Thyroid gland (tissue), 4 donors: ENCODE results near the gene ULK2. TPM values are rescaled to one million over a fixed set of nuclear protein-coding genes. Genes with fewer than 3 reads are reported as not detected.

Experiments used
- DNase-seq, 2 donors: peaks; one replicate each; pipeline ENCODE4 v3.0.0-alpha.2; 2019
- H3K27ac ChIP-seq, 3 donors: fragments of 200-600 bp; sonication (generic); 1 replicate in 2 of 3; 2 replicates in 1 of 3; pipeline ENCODE4 v1.5.1; 2016 to 2019; ENCODE audit warnings: mild to moderate bottlenecking in 1 of 3, moderate library complexity in 1 of 3
- H3K27me3 ChIP-seq: fragments of 200-600 bp; sonication (generic); one replicate; pipeline ENCODE4 v1.5.1; 2019
- H3K36me3 ChIP-seq, 2 donors: fragments of 200-600 bp; sonication (generic); one replicate each; pipeline ENCODE4 v1.5.1; 2016 to 2019
- H3K4me1 ChIP-seq, 2 donors: fragments of 200-600 bp; sonication (generic); one replicate each; pipeline ENCODE4 v1.5.1; 2017 to 2019
- H3K4me3 ChIP-seq, 3 donors: fragments of 200-600 bp; sonication (generic); replicated peaks in 1 of 3; 1 replicate in 2 of 3; 2 replicates in 1 of 3; pipeline ENCODE4 v1.5.1; 2016; ENCODE audit warnings: mild to moderate bottlenecking in 1 of 3
- H3K9me3 ChIP-seq: fragments of 200-600 bp; sonication (generic); one replicate; pipeline ENCODE4 v1.5.1; 2017
- CTCF ChIP-seq, 6 experiments: fragments of 200-600 bp in 3 of 6; fragments of 450-650 bp in 3 of 6; sonication (generic) in 3 of 6; IDR thresholded peaks; one replicate each; pipeline ENCODE4 v1.5.1; 2016 to 2019; ENCODE audit warnings: antibody characterized with exemption in 6 of 6, mild to moderate bottlenecking in 2 of 6, inconsistent platforms in 1 of 6, moderate library complexity in 1 of 6
- POLR2A ChIP-seq, 2 donors: fragments of 450-650 bp; IDR thresholded peaks; one replicate each; pipeline ENCODE4 v1.6.1; 2017; ENCODE audit warnings: antibody characterized with exemption in 2 of 2, mild to moderate bottlenecking in 2 of 2, moderate library complexity in 1 of 2
- WGBS, 2 donors: methylation state at CpG; one replicate each; pipeline ENCODE4 v1.1.5; 2017; 5-methylcytosine and 5-hydroxymethylcytosine counted together
- intact Hi-C: fragments of 100-400 bp; cut with DNase I; formaldehyde crosslinking; loops from one replicate; pipeline ENCODE4 v1.15.1; 2023
- total RNA-seq, 4 donors: library from RNA; depleted of rRNA; stranded (reverse); fragments of >200 nt; gene quantifications; one replicate each; pipeline ENCODE4 v1.2.3, GENCODE V29; 2016

The ULK2 gene
- total RNA-seq, 4 donors from 2014 or later, result 15.8 to 22.6 (median 16.8) TPM

DNA sequence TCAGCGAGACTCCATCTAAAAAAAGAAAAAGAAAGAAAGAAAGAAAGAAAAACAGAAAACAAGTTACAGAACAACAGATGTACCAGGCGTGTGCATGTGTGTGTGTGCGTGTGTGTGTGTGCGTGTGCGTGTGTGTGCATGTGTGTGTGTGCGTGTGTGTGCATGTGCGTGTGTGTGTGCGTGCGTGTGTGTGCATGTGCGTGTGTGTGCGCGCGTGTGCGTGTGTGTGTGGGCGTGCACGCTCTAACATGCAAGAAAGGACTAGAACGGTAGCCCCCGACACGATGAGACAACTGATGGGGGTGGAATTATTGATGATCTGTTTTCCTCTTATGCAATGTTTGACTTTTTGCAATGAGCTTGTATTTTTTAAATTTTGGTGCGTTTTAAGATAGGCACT is 121.2 kb downstream of the ULK2 start:
- Histone ChIP-seq H3K36me3 (no peaks in the 10 kb centered on the region), H3K4me3 (no peak overlapping the region), H3K4me1 (peaks cover 10 to 35% of the 10 kb centered on the region in 2 donors), H3K27me3 (no peaks in the 10 kb centered on the region), H3K9me3 (no peaks in the 10 kb centered on the region), H3K27ac (no peak overlapping the region)
- intact Hi-C loops, result no loop called here
- no peak for TF ChIP-seq CTCF (IDR thresholded peaks at IDR 0.05)
- TF ChIP-seq POLR2A (IDR thresholded peaks at IDR 0.05), result no peak
- DNase-seq, result no peak
- WGBS, 2 donors, result 96% methylated on average over 20 of the region's 20 CpGs

- 52 to 75% methylated on average over 12 to 27 of the region's 50 CpGs for WGBS, 2 donors
- peak overlapping the region in 2 of 3 donors; percentile 32 to 52 for H3K27ac ChIP-seq
- intact Hi-C loops, result no loop called here
Observed at GRCh38 chr17:19744922-19745757, 122.6 kb downstream of the ULK2 start.

DNA sequence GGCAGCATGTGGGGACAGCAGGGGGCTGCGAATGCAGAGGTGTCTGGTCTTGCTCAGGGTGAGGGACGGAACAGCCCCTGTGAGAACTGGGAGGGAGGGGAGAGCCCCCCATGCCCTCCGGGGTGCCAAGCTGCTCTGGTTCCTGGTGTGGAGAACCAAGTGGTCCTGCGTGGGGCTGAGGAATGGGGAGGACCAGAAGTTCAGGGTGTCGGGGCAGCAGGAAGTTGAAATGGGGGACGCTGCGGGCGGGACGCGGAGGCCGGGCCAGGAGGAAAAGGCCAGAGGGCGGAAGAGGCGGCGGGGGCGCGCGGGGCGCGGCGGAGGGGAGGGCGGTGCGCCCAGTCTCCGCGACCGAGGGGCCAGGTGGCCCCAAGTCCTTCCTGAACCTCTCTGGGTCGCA is 123.2 kb downstream of the ULK2 start:
- 9 to 11% methylated on average over 18 to 21 of the region's 26 CpGs for WGBS, 2 donors
- no peaks in the 10 kb centered on the region for H3K36me3 ChIP-seq
- peaks cover 10 to 20% of the 10 kb centered on the region in 2 donors for H3K4me1 ChIP-seq
- intact Hi-C loops, result no loop called here
- no peak for DNase-seq
- peak overlapping the region in 2 of 3 donors; percentile 32 to 52 for H3K27ac ChIP-seq
- H3K9me3 ChIP-seq, result no peaks in the 10 kb centered on the region
- H3K4me3 ChIP-seq, result peak overlapping the region in 1 of 3 donors; percentile 54
- no peaks in the 10 kb centered on the region for H3K27me3 ChIP-seq
- TF ChIP-seq POLR2A (IDR thresholded peaks at IDR 0.05), result no peak
- TF ChIP-seq CTCF (IDR thresholded peaks at IDR 0.05), result no peak

More at GRCh38 chr17:19744922-19745757, 122.6 kb downstream of the ULK2 start:
- DNase-seq, result peak; percentile 96 to 98
- Histone ChIP-seq H3K9me3 (no peaks in the 10 kb centered on the region), H3K27me3 (no peaks in the 10 kb centered on the region), H3K36me3 (no peaks in the 10 kb centered on the region), H3K4me1 (peaks cover 10 to 25% of the 10 kb centered on the region in 2 donors), H3K4me3 (peak overlapping the region in 1 of 3 donors; percentile 54)
- TF ChIP-seq CTCF (IDR thresholded peaks at IDR 0.05) (peak; percentile 66 to 97 (median 92)), POLR2A (IDR thresholded peaks at IDR 0.05) (peak in 1 of 2 donors; percentile 32)

DNA sequence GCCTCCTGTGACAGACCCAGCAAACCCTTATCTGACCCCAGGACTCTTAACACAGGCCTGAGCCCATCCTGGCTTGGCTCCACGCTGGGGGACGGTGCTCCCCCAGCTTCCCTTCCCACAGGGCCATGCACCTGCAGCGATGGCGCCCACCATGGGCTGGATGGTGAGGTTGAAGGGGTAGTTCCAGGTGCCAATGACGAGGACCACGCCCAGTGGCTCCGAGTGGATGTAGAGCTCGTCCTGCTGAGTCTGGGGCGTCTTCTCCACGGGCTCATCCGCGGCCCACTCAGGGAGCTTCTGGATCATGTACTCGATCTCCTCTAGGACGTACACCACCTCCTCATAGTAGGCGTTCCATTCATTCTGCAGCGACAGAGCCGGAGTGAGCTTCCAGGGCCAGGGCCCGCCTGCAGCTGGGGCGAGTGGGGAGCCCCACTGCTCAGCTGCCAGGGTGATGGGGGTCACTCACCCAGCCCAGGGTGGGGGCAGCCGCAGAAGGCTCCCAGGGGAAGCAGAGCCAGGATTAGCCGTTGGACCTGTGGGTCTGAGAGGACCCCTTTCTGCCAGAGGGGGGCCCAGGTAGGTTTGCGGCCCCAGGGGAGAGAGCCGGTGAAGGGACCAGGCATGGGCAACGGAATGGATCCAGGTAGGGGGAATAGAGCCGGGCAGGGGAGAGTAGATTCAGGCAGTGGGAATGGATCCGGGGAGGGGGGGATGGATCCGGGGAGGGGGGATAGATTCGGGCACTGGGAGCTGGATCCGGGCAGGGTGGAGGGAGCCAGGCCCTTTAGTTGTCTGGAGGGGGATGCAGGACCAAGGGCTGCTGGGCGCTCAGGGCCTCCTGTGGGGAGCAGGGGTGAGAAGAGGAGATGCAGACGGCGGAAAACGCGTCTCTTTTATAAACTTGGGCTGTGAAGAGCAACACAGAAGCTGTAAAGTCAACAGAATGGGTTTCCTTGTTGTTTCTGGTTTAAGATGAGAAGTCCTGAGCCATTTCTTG is 124.3 kb downstream of the ULK2 start:
- no peaks in the 10 kb centered on the region for H3K27me3 ChIP-seq
- H3K9me3 ChIP-seq, result no peaks in the 10 kb centered on the region
- WGBS, 2 donors, result 94 to 95% methylated on average over 30 to 34 of the region's 34 CpGs
- no peak for DNase-seq
- H3K4me1 ChIP-seq, result peaks cover 10 to 15% of the 10 kb centered on the region in 2 donors
- no peaks in the 10 kb centered on the region for H3K36me3 ChIP-seq
- no peak overlapping the region for H3K27ac ChIP-seq
- no peak for TF ChIP-seq POLR2A (IDR thresholded peaks at IDR 0.05)
- TF ChIP-seq CTCF (IDR thresholded peaks at IDR 0.05), result no peak
- intact Hi-C loops, result no loop called here
- H3K4me3 ChIP-seq, result no peak overlapping the region
